ENCODE measurements around the gene MIER2. TPM values are rescaled to one million over a fixed set of nuclear protein-coding genes. Genes with fewer than 3 reads are reported as not detected.
A peak's percentile ranks its signal among the peaks of the same experiment; 100 is the strongest.

Gene MIER2
- total RNA-seq, 1 donor from 2014 or later, result 43.5 TPM

DNA sequence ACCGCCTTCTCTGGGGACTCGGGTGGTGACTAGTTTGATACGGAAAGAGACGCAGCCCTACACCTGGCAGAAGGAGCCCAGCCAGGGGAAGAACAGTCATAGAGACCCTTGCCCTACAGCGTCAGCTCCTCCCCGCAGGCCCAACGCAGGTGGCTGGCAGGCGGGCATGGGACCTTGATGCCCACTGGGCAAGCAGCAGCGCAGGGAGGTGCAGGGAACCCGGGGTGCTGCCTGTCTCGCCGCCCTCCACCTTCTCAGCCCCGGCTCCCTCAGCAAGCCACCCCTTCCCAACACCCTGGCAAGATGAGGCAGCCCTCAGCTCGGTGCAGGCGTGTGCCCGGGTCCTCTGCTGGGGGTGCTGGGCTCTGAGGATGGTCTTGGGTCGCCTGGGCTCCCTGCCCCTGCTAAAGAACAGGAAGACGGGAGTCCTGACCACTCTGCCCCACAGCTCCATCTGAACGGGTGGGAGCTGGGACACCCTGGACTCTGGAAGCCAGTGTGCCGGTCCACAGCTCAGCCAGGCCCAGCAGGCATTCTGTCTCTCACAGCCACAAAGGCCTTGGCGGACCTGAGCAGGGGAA, 9.0 kb downstream of the MIER2 start:
- peaks cover 26% of the 10 kb centered on the region for H3K36me3 Mint-ChIP-seq (ENCODE audit: low read depth, unreplicated experiment)
- H3K9me3 Mint-ChIP-seq (ENCODE audit: unreplicated experiment), result peaks cover 5% of the 10 kb centered on the region
- H3K27ac Mint-ChIP-seq (ENCODE audit: unreplicated experiment), result no peak overlapping the region
- Histone ChIP-seq H3K9ac (ENCODE audit: low read length) (no peak overlapping the region), H3K27me3 (ENCODE audit: insufficient read depth, low read length) (no peaks in the 10 kb centered on the region), H2AFZ (ENCODE audit: low read depth, low read length) (no peak overlapping the region), H3K4me2 (ENCODE audit: low read length) (no peak overlapping the region), H3K9me3 (ENCODE audit: insufficient read depth, low read depth, low read length) (peaks cover 3% of the 10 kb centered on the region), H4K20me1 (ENCODE audit: insufficient read depth, low read length) (peaks cover 71% of the 10 kb centered on the region), H3K79me2 (ENCODE audit: insufficient read depth, low read length) (peaks cover 73% of the 10 kb centered on the region), H3K4me1 (ENCODE audit: insufficient read depth, low read length) (peaks cover 4% of the 10 kb centered on the region), H3K4me3 (ENCODE audit: insufficient read depth, low read depth, low read length) (no peak overlapping the region), H3K36me3 (ENCODE audit: insufficient read depth, low read length) (peaks cover 14% of the 10 kb centered on the region), H3K27ac (ENCODE audit: low read depth, low read length) (no peak overlapping the region)
- peaks cover 15% of the 10 kb centered on the region for H3K4me1 Mint-ChIP-seq (ENCODE audit: low read depth, unreplicated experiment)
- no peak overlapping the region for H3K4me3 Mint-ChIP-seq (ENCODE audit: unreplicated experiment)
- no peaks in the 10 kb centered on the region for H3K27me3 Mint-ChIP-seq (ENCODE audit: low read depth, unreplicated experiment)
- DNase-seq (ENCODE audit: low read depth) (no peak), FAIRE-seq (no peak)
- no peak for TF ChIP-seq EZH2 (IDR thresholded peaks at IDR 0.05; ENCODE audit: insufficient read depth, low read length)
- TF ChIP-seq, protein P1, sequence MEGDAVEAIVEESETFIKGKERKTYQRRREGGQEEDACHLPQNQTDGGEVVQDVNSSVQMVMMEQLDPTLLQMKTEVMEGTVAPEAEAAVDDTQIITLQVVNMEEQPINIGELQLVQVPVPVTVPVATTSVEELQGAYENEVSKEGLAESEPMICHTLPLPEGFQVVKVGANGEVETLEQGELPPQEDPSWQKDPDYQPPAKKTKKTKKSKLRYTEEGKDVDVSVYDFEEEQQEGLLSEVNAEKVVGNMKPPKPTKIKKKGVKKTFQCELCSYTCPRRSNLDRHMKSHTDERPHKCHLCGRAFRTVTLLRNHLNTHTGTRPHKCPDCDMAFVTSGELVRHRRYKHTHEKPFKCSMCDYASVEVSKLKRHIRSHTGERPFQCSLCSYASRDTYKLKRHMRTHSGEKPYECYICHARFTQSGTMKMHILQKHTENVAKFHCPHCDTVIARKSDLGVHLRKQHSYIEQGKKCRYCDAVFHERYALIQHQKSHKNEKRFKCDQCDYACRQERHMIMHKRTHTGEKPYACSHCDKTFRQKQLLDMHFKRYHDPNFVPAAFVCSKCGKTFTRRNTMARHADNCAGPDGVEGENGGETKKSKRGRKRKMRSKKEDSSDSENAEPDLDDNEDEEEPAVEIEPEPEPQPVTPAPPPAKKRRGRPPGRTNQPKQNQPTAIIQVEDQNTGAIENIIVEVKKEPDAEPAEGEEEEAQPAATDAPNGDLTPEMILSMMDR (IDR thresholded peaks at IDR 0.05; ENCODE audit: insufficient read depth, low read depth, low read length), result no peak

DNA sequence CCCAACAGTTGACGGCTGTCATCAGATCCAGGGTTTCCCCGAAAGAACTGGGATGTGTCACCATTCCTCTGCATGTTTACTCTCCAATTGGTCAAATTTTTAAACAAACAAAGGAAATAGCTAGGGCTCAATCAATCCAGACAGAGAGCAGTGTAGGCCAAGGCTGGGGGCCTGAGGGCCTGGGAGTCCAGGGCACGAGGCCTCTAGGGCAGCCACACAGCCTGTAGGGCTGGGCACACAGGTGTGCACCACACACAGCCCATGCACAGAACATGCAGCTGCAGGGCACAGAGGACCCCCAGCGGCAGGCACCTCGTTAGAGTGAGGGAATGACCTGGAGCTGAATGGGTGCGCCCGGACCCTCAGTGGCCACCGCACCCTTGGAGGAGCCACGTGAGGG, 9.5 kb downstream of the MIER2 start:
- no peaks in the 10 kb centered on the region for H3K27me3 Mint-ChIP-seq (ENCODE audit: low read depth, unreplicated experiment)
- DNase-seq (ENCODE audit: low read depth) (no peak), FAIRE-seq (no peak)
- Histone ChIP-seq H3K4me3 (ENCODE audit: insufficient read depth, low read depth, low read length) (no peak overlapping the region), H4K20me1 (ENCODE audit: insufficient read depth, low read length) (peaks cover 68% of the 10 kb centered on the region), H3K36me3 (ENCODE audit: insufficient read depth, low read length) (peaks cover 16% of the 10 kb centered on the region), H3K4me1 (ENCODE audit: insufficient read depth, low read length) (peaks cover 4% of the 10 kb centered on the region), H3K27me3 (ENCODE audit: insufficient read depth, low read length) (no peaks in the 10 kb centered on the region), H2AFZ (ENCODE audit: low read depth, low read length) (no peak overlapping the region), H3K9ac (ENCODE audit: low read length) (no peak overlapping the region), H3K4me2 (ENCODE audit: low read length) (no peak overlapping the region), H3K79me2 (ENCODE audit: insufficient read depth, low read length) (peaks cover 72% of the 10 kb centered on the region), H3K9me3 (ENCODE audit: insufficient read depth, low read depth, low read length) (peaks cover 3% of the 10 kb centered on the region), H3K27ac (ENCODE audit: low read depth, low read length) (no peak overlapping the region)
- no peak overlapping the region for H3K4me3 Mint-ChIP-seq (ENCODE audit: unreplicated experiment)
- H3K27ac Mint-ChIP-seq (ENCODE audit: unreplicated experiment), result no peak overlapping the region
- TF ChIP-seq EZH2 (IDR thresholded peaks at IDR 0.05; ENCODE audit: insufficient read depth, low read length), result no peak
- TF ChIP-seq, protein P1 (IDR thresholded peaks at IDR 0.05; ENCODE audit: insufficient read depth, low read depth, low read length), result no peak
- H3K4me1 Mint-ChIP-seq (ENCODE audit: low read depth, unreplicated experiment), result peaks cover 11% of the 10 kb centered on the region
- peaks cover 5% of the 10 kb centered on the region for H3K9me3 Mint-ChIP-seq (ENCODE audit: unreplicated experiment)
- peaks cover 23% of the 10 kb centered on the region for H3K36me3 Mint-ChIP-seq (ENCODE audit: low read depth, unreplicated experiment)

DNA sequence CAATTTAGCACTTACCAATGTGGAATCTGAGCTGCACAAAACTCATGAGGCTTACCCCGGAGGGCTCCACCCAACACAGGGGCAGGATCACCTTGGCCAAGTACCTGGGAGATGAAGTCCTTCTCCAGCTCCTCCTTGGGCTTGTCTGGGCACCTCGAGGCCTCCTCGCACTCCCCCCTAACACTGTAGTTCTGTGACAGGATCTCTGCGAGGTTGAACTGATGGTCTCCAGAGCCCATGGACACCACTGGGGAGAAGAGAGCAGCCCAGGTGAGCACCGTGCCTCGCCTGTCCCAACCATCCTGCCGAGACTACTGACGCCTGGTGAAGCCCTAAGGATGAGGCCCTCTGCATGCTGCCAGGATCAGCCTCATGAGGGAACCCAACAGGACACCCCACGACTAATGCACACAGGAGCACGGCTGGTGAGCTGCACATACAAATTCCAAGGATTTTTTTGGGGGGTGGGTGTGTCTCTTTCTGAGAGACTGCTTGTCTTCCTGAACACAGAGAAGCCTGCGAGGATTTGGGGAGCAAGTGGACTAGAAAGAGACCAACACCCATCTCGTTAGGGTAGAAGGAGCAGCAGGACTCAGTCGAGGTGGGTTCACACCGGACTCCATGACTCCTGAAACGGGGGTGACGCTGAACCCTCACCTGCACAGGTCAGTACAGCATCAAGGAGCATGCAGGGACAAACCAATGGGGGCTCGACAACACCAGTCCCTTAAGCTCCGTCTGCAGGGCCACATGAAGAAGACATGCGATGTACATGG, 10.1 kb downstream of the MIER2 start:
- H3K27me3 ChIP-seq (ENCODE audit: insufficient read depth, low read length), result no peaks in the 10 kb centered on the region
- DNase-seq (ENCODE audit: low read depth) (no peak), FAIRE-seq (no peak)
- H3K9me3 Mint-ChIP-seq (ENCODE audit: unreplicated experiment), result peaks cover 3% of the 10 kb centered on the region
- H3K27me3 Mint-ChIP-seq (ENCODE audit: low read depth, unreplicated experiment), result no peaks in the 10 kb centered on the region
- H3K79me2 ChIP-seq (ENCODE audit: insufficient read depth, low read length), result peaks cover 72% of the 10 kb centered on the region
- H3K4me1 Mint-ChIP-seq (ENCODE audit: low read depth, unreplicated experiment), result peaks cover 8% of the 10 kb centered on the region
- peaks cover 3% of the 10 kb centered on the region for H3K9me3 ChIP-seq (ENCODE audit: insufficient read depth, low read depth, low read length)
- no peak overlapping the region for H3K4me3 Mint-ChIP-seq (ENCODE audit: unreplicated experiment)
- H3K27ac ChIP-seq (ENCODE audit: low read depth, low read length), result no peak overlapping the region
- peak overlapping the region; percentile 66 for H3K27ac Mint-ChIP-seq (ENCODE audit: unreplicated experiment)
- H3K9ac ChIP-seq (ENCODE audit: low read length), result no peak overlapping the region
- no peak overlapping the region for H2AFZ ChIP-seq (ENCODE audit: low read depth, low read length)
- no peak overlapping the region for H3K4me2 ChIP-seq (ENCODE audit: low read length)
- peaks cover 16% of the 10 kb centered on the region for H3K36me3 ChIP-seq (ENCODE audit: insufficient read depth, low read length)
- H3K4me1 ChIP-seq (ENCODE audit: insufficient read depth, low read length), result peaks cover 4% of the 10 kb centered on the region
- peaks cover 22% of the 10 kb centered on the region for H3K36me3 Mint-ChIP-seq (ENCODE audit: low read depth, unreplicated experiment)
- peaks cover 63% of the 10 kb centered on the region for H4K20me1 ChIP-seq (ENCODE audit: insufficient read depth, low read length)
- TF ChIP-seq, protein P1 (IDR thresholded peaks at IDR 0.05; ENCODE audit: insufficient read depth, low read depth, low read length), result no peak
- TF ChIP-seq EZH2 (IDR thresholded peaks at IDR 0.05; ENCODE audit: insufficient read depth, low read length), result no peak
- H3K4me3 ChIP-seq (ENCODE audit: insufficient read depth, low read depth, low read length), result no peak overlapping the region
